ENCODE measurements around the gene SLC12A1. TPM values are rescaled to one million over a fixed set of nuclear protein-coding genes. Genes with fewer than 3 reads are reported as not detected.

Gene SLC12A1
- not detected in 2 replicates for total RNA-seq (2014; rRNA removed; shearing (Covaris generic))

GRCh38 chr15:48205981-48206380, at the start of gene SLC12A1:
TSS of gene SLC12A1 (plus strand) at chr15:48206302. CDS start at chr15:48207720, 1,418 bp downstream.
- no peak for DNase-seq (ENCODE audit: low spot score)

- DNase-seq (ENCODE audit: low spot score), result no peak
Measured at GRCh38 chr15:48168616-48169015, 37.5 kb upstream of the SLC12A1 start.

GRCh38 chr15:48170981-48171380, 35.1 kb upstream of the SLC12A1 start:
- DNase-seq (ENCODE audit: low spot score), result no peak

- no peak for DNase-seq (ENCODE audit: low spot score)
Measured at GRCh38 chr15:48175126-48175525, 31.0 kb upstream of the SLC12A1 start.

GRCh38 chr15:48176112-48176511, 30.0 kb upstream of the SLC12A1 start:
- DNase-seq (ENCODE audit: low spot score), result no peak

- DNase-seq (ENCODE audit: low spot score), result no peak
Measured at GRCh38 chr15:48176957-48177356, 29.1 kb upstream of the SLC12A1 start.

- peak; percentile 58 for DNase-seq (ENCODE audit: low spot score)
Measured at GRCh38 chr15:48177383-48177765, 28.7 kb upstream of the SLC12A1 start.

GRCh38 chr15:48177766-48178647, 28.1 kb upstream of the SLC12A1 start, which contains the start of gene MYEF2:
TSS of gene MYEF2 (minus strand) at chr15:48178295. CDS start at chr15:48178237, 58 bp downstream.
- peak; percentile 71 for DNase-seq (ENCODE audit: low spot score)

GRCh38 chr15:48178648-48178931, 27.5 kb upstream of the SLC12A1 start:
- DNase-seq (ENCODE audit: low spot score), result no peak

GRCh38 chr15:48182749-48183148, 23.4 kb upstream of the SLC12A1 start:
- DNase-seq (ENCODE audit: low spot score), result no peak

- DNase-seq (ENCODE audit: low spot score), result no peak
Measured at GRCh38 chr15:48185529-48185928, 20.6 kb upstream of the SLC12A1 start.

GRCh38 chr15:48186271-48186670, 19.8 kb upstream of the SLC12A1 start:
- DNase-seq (ENCODE audit: low spot score), result no peak

GRCh38 chr15:48190932-48191573, 15.0 kb upstream of the SLC12A1 start:
- DNase-seq (ENCODE audit: low spot score), result peak; percentile 68

GRCh38 chr15:48191574-48192225, 14.4 kb upstream of the SLC12A1 start, which contains the start of gene CTXN2:
TSS of gene CTXN2 (plus strand) at chr15:48191665. CDS start at chr15:48201301, 9,636 bp downstream.
- DNase-seq (ENCODE audit: low spot score), result no peak

- no peak for DNase-seq (ENCODE audit: low spot score)
Measured at GRCh38 chr15:48202068-48202467, 4.0 kb upstream of the SLC12A1 start.

- DNase-seq (ENCODE audit: low spot score), result no peak
Measured at GRCh38 chr15:48221261-48221660, 15.2 kb downstream of the SLC12A1 start.

- no peak for DNase-seq (ENCODE audit: low spot score)
Measured at GRCh38 chr15:48221885-48222284, 15.8 kb downstream of the SLC12A1 start.

GRCh38 chr15:48222627-48223026, 16.5 kb downstream of the SLC12A1 start:
- DNase-seq (ENCODE audit: low spot score), result no peak

GRCh38 chr15:48225771-48226170, 19.7 kb downstream of the SLC12A1 start:
- no peak for DNase-seq (ENCODE audit: low spot score)

GRCh38 chr15:48230498-48230897, 24.4 kb downstream of the SLC12A1 start:
- no peak for DNase-seq (ENCODE audit: low spot score)

- no peak for DNase-seq (ENCODE audit: low spot score)
Measured at GRCh38 chr15:48233246-48233645, 27.1 kb downstream of the SLC12A1 start.

GRCh38 chr15:48239334-48239733, 33.2 kb downstream of the SLC12A1 start:
- DNase-seq (ENCODE audit: low spot score), result no peak

All from HT-29 (cell line).